IMR-90 (cell line): ENCODE results near the gene LRP1B. TPM values are rescaled to one million over a fixed set of nuclear protein-coding genes. Genes with fewer than 3 reads are reported as not detected.

Experiments
- ATAC-seq: fragments of 200-7000 bp; cut with Tn5 transposase; 2 replicates; pipeline ENCODE4 v1.9.1; 2020; ENCODE audit warnings: low read depth, mild to moderate bottlenecking, moderate library complexity
- BruUV-seq: library from RNA; stranded (reverse); fragments of 400-500 nt; replicated peaks from 2 replicates; lab custom pipeline; 2021; lab: Mats Ljungman, UMichigan
- CTCF ChIA-PET: fragments of 300-600 bp; formaldehyde crosslinking; extraction: SDS; loops from one replicate; lab custom pipeline; 2021; ENCODE audit warnings: antibody characterized with exemption; lab: Yijun Ruan, JAX
- POLR2A ChIA-PET: fragments of 300-600 bp; sonication (Branson Sonifier 250); formaldehyde crosslinking; loops from one replicate; lab custom pipeline; 2022; ENCODE audit warnings: antibody characterized with exemption; ENCODE audit not compliant: unreplicated experiment; lab: Charles Lee
- DNase-seq: peaks from one replicate; pipeline ENCODE4 v3.0.0; 2013
- H2AFZ ChIP-seq: replicated peaks from 2 replicates; pipeline ENCODE3; 2013; ENCODE audit warnings: low read length, mild to moderate bottlenecking; ENCODE audit not compliant: poor library complexity
- H2AK5ac ChIP-seq: 2 replicates; pipeline ENCODE4 v1.6.1; 2013; ENCODE audit warnings: low read depth, low read length, inconsistent platforms
- H2AK9ac ChIP-seq: replicated peaks from 2 replicates; pipeline ENCODE3; 2013; ENCODE audit warnings: mild to moderate bottlenecking, low read depth, low read length, moderate library complexity; ENCODE audit not compliant: poor library complexity
- H2BK120ac ChIP-seq: 2 replicates; pipeline ENCODE4 v1.6.1; 2013; ENCODE audit warnings: low read depth, low read length, inconsistent platforms
- H2BK15ac ChIP-seq: 3 replicates; pipeline ENCODE4 v1.6.1; 2013; ENCODE audit warnings: low read depth, low read length, inconsistent platforms
- H2BK20ac ChIP-seq: 2 replicates; pipeline ENCODE4 v1.6.1; 2013; ENCODE audit warnings: low read depth, mild to moderate bottlenecking, inconsistent platforms, low read length, moderate library complexity
- H2BK5ac ChIP-seq: 2 replicates; pipeline ENCODE4 v1.6.1; 2013; ENCODE audit warnings: mild to moderate bottlenecking, low read depth, low read length, inconsistent platforms; ENCODE audit not compliant: poor library complexity, severe bottlenecking
- H3K14ac ChIP-seq: replicated peaks from 2 replicates; pipeline ENCODE4 v1.6.1; 2013; ENCODE audit warnings: low read depth, low read length, inconsistent platforms
- H3K18ac ChIP-seq: 2 replicates; pipeline ENCODE4 v1.6.1; 2013; ENCODE audit warnings: low read depth, low read length, control low read depth
- H3K23ac ChIP-seq: 2 replicates; pipeline ENCODE4 v1.6.1; 2013; ENCODE audit warnings: low read depth, low read length, inconsistent platforms
- H3K27ac ChIP-seq: 2 replicates; pipeline ENCODE4 v1.5.1; 2013; ENCODE audit warnings: mild to moderate bottlenecking, control low read depth, low read length; ENCODE audit not compliant: insufficient read depth
- H3K27me3 ChIP-seq: 2 replicates; pipeline ENCODE4 v1.6.1; 2013; ENCODE audit warnings: low read length; ENCODE audit not compliant: control insufficient read depth, insufficient read depth
- H3K36me3 ChIP-seq: 2 replicates; pipeline ENCODE4 v1.6.1; 2013; ENCODE audit warnings: low read length, mixed read lengths; ENCODE audit not compliant: control insufficient read depth, insufficient read depth
- H3K4ac ChIP-seq: 2 replicates; pipeline ENCODE4 v1.6.1; 2013; ENCODE audit warnings: low read depth, low read length, inconsistent platforms
- H3K4me1 ChIP-seq: 2 replicates; pipeline ENCODE4 v1.6.1; 2013; ENCODE audit warnings: low read length, mixed read lengths; ENCODE audit not compliant: control insufficient read depth, insufficient read depth
- H3K4me2 ChIP-seq: 2 replicates; pipeline ENCODE4 v1.6.1; 2013; ENCODE audit warnings: low read depth, mild to moderate bottlenecking, control low read depth, low read length, moderate library complexity
- H3K4me3 ChIP-seq: 2 replicates; pipeline ENCODE4 v1.5.1; 2013; ENCODE audit warnings: low read depth, mild to moderate bottlenecking, control low read depth, low read length, moderate library complexity; ENCODE audit not compliant: insufficient read depth
- H3K56ac ChIP-seq: 2 replicates; pipeline ENCODE4 v1.6.1; 2013; ENCODE audit warnings: low read length, inconsistent platforms; ENCODE audit not compliant: insufficient read depth; ENCODE audit errors: extremely low read depth
- H3K79me1 ChIP-seq, 2 experiments: 2 replicates each; pipeline ENCODE4 v1.6.1; 2013; ENCODE audit warnings: low read length in 2 of 2, inconsistent platforms in 1 of 2, low read depth in 1 of 2
- H3K9ac ChIP-seq: 2 replicates; pipeline ENCODE4 v1.6.1; 2013; ENCODE audit warnings: low read depth, low read length, control low read depth
- H3K9me1 ChIP-seq: 2 replicates; pipeline ENCODE4 v1.6.1; 2013; ENCODE audit warnings: low read length, inconsistent platforms; ENCODE audit not compliant: insufficient read depth
- H3K9me3 ChIP-seq: 2 replicates; pipeline ENCODE4 v1.6.1; 2013; ENCODE audit warnings: low read length; ENCODE audit not compliant: control insufficient read depth, insufficient read depth
- H4K20me1 ChIP-seq: 2 replicates; pipeline ENCODE4 v1.6.1; 2013; ENCODE audit warnings: low read length, inconsistent platforms; ENCODE audit not compliant: insufficient read depth
- H4K5ac ChIP-seq: 2 replicates; pipeline ENCODE4 v1.6.1; 2013; ENCODE audit warnings: mild to moderate bottlenecking, low read depth, low read length, control low read depth
- H4K8ac ChIP-seq, 2 experiments: 2 replicates each; pipeline ENCODE4 v1.6.1; 2013; ENCODE audit warnings: low read depth in 2 of 2, low read length in 2 of 2, control low read depth in 1 of 2, inconsistent platforms in 1 of 2
- H4K91ac ChIP-seq: 2 replicates; pipeline ENCODE4 v1.6.1; 2013; ENCODE audit warnings: low read depth, low read length, inconsistent platforms; ENCODE audit not compliant: insufficient read depth
- MAFK ChIP-seq: IDR thresholded peaks from 2 replicates; pipeline ENCODE4 v1.6.1; 2012; ENCODE audit warnings: low read depth, low read length, improper control_type of control experiment
- NFE2L2 ChIP-seq: fragments of 150-350 bp; IDR thresholded peaks from 2 replicates; pipeline ENCODE4 v1.6.1; 2016; ENCODE audit warnings: low read depth, mild to moderate bottlenecking, low read length
- WGBS, 2 experiments: methylation state at CpG; one replicate each; pipeline versions ENCODE4 v1.1.5 to v1.1.7; 2013; ENCODE audit warnings: missing lambda C conversion rate in 2 of 2; ENCODE audit not compliant: insufficient read length in 1 of 2; ENCODE audit errors: extremely low coverage in 2 of 2; 5-methylcytosine and 5-hydroxymethylcytosine counted together
- dilution Hi-C: fragments of 300-500 bp; cut with HindIII; formaldehyde crosslinking; loops from one replicate; pipeline ENCODE4 v1.14.3; 2018; ENCODE audit warnings: low sequenced_read_pairs; ENCODE audit not compliant: unreplicated experiment
- in situ Hi-C: fragments of 300-500 bp; cut with MboI; formaldehyde crosslinking; loops from 3 replicates; pipeline ENCODE4 v1.14.3; 2019; ENCODE audit warnings: low sequenced_read_pairs, inconsistent platforms, mixed read lengths
- intact Hi-C: fragments of 100-400 bp; cut with micrococcal nuclease; formaldehyde crosslinking; loops from 2 replicates; pipeline ENCODE4 v1.10.0; 2022
- polyA plus RNA-seq, 3 experiments: library from polyadenylated mRNA; depleted of rRNA; stranded (reverse); fragments of >200 nt; gene quantifications; 2 replicates each; pipeline ENCODE4 v1.2.3, GENCODE V29; 2012; ENCODE audit warnings: low replicate concordance in 1 of 3
- total RNA-seq: library from RNA; depleted of rRNA; stranded (reverse); fragments of >200 nt; gene quantifications from 2 replicates; pipeline ENCODE4 v1.2.3, GENCODE V29; 2012

The LRP1B gene
- total and polyA plus RNA-seq, 2 of the 4 experiments (the other 2 are of a cell fraction): under 0.01 to 0.02 TPM

GRCh38 chr2:141526760-141527159, 604.1 kb downstream of the LRP1B start:
- ATAC-seq: no peak
- Histone ChIP-seq H2AFZ (no peak overlapping the region), H3K27me3 (no peaks in the 10 kb centered on the region), H3K4me3 (no peak overlapping the region), H2BK15ac (no peak overlapping the region), H2AK9ac (no peak overlapping the region), H4K91ac (no peak overlapping the region), H3K9me3 (no peaks in the 10 kb centered on the region), H2BK5ac (no peak overlapping the region), H2BK20ac (no peak overlapping the region), H4K8ac (no peak overlapping the region), H3K4me2 (no peak overlapping the region), H3K14ac (no peak overlapping the region), H4K5ac (no peak overlapping the region), H3K56ac (no peak overlapping the region), H4K20me1 (no peaks in the 10 kb centered on the region), H3K9ac (no peak overlapping the region), H2BK120ac (no peak overlapping the region), H3K23ac (no peak overlapping the region), H3K4me1 (no peaks in the 10 kb centered on the region), H3K9me1 (no peaks in the 10 kb centered on the region), H3K18ac (no peak overlapping the region), H3K27ac (no peak overlapping the region), H2AK5ac (no peak overlapping the region), H3K79me1 (no peaks in the 10 kb centered on the region), H3K4ac (no peak overlapping the region), H3K36me3 (no peaks in the 10 kb centered on the region)
- in situ Hi-C loops: no loop called here
- BruUV-seq: no TSS peak
- DNase-seq: no peak
- POLR2A ChIA-PET: no interaction called here
- intact Hi-C loops: no loop called here
- WGBS, 2 experiments: no CpG with 5 or more reads among the region's 2 CpGs
- dilution Hi-C loops: no loop called here
- TF ChIP-seq NFE2L2 (no peak), MAFK (peak; percentile 67)
- CTCF ChIA-PET: interaction anchor here (1.2 kb wide), 1 partner anchor 28 kb away, joined by 4 read pairs; no protein-coding TSS in a partner anchor
